ENCODE measurements around the gene EIPR1.

EIPR1 gene

DNA sequence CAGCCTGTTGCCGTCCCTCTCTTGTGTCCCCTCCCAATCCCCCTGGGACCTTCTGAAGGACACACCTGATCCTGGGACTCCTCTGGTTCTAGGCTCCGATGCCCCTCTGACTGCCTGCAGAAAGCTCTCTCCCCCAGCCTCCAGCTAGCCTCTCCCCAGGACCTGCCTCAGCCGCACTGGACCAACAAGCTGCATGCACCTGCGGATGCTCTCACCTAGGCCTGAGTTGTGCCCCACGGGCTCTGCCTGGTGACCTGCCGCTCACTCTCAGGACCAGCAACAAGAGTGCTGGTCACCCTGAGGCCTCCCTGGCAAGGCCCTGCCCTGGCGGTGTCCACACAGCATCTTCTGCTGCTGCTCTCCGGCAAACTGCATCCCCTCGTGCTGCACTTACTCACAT, 63.0 kb downstream of the EIPR1 start:
- peaks cover 8% of the 10 kb centered on the region for H3K4me1 Mint-ChIP-seq
- peak; percentile 27 for ATAC-seq
- H3K4me3 Mint-ChIP-seq: no peak overlapping the region
- H3K36me3 Mint-ChIP-seq: peaks cover 43% of the 10 kb centered on the region
- H3K9me3 Mint-ChIP-seq: no peaks in the 10 kb centered on the region
- no peaks in the 10 kb centered on the region for H3K27me3 Mint-ChIP-seq
- H3K27ac Mint-ChIP-seq: no peak overlapping the region

DNA sequence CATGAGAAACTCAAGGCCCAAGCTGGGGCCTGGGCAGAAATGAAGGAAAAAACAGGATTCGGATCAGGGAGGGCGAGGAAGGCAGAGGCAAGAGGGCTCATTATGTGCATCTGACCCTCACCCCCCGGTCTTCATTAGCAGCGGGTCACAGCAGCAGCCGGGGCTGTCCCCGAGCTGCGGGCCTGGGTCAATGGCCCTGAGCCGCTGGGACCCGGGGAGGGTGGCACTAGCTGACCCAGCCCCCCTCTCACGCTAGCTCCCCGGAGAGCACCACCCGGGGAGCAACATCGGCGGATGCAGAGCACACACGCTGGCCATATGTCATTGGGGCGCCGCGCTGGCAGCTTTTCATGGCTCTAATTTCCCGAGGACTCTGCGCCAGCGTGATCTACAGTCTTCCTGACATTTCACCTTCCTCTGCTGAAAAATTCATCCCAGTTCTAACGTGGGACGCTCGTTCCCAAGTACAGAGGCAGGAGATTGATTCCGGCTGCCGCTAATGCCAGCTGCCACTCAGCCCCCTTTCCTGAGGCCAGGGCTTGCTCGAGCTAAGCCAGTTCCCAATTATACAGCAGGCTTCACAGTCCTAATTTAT, 63.7 kb downstream of the EIPR1 start:
- Mint-ChIP-seq H3K36me3 (peaks cover 43% of the 10 kb centered on the region), H3K27ac (no peak overlapping the region), H3K9me3 (no peaks in the 10 kb centered on the region), H3K4me3 (no peak overlapping the region), H3K27me3 (no peaks in the 10 kb centered on the region), H3K4me1 (peaks cover 15% of the 10 kb centered on the region)
- ATAC-seq: peak; percentile 39

DNA sequence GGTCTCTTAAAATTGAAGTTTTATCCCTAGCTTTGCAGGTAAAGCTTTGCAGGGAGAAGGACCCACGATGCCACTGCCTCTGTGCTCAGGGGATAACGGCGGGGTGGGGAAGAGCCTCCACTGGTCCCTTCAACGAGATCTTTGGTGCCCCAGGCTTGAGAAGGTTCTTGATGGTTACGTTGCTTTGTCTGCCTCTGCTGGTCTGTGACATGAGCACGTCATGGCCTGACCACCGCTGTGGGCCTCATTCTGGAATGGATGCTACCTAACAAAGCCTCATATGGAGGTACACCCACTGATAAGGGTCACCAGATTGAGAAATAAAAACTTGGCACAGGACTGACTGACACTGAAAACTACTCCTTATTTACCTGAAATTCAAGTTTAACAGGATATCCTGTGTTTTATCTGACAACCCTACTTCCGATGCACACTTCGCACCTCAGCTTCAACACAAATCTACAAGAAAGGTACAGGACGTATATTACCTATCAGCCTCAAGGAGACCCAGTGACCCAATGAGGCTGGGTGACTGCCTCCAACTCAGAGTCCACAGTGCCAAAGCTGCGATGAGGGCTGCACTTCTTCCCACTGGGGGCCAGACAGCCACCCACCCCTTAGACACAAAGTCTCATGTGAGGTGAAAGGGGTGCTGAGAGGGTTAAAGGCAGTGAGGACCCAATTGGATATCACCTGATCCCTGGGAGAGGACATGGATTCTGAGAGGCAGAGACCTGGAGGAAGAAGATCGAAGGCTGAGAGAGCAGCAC, 64.9 kb downstream of the EIPR1 start:
- no peak overlapping the region for H3K4me3 Mint-ChIP-seq
- peaks cover 26% of the 10 kb centered on the region for H3K4me1 Mint-ChIP-seq
- ATAC-seq: no peak
- H3K27ac Mint-ChIP-seq: no peak overlapping the region
- H3K27me3 Mint-ChIP-seq: no peaks in the 10 kb centered on the region
- no peaks in the 10 kb centered on the region for H3K9me3 Mint-ChIP-seq
- H3K36me3 Mint-ChIP-seq: peaks cover 34% of the 10 kb centered on the region

DNA sequence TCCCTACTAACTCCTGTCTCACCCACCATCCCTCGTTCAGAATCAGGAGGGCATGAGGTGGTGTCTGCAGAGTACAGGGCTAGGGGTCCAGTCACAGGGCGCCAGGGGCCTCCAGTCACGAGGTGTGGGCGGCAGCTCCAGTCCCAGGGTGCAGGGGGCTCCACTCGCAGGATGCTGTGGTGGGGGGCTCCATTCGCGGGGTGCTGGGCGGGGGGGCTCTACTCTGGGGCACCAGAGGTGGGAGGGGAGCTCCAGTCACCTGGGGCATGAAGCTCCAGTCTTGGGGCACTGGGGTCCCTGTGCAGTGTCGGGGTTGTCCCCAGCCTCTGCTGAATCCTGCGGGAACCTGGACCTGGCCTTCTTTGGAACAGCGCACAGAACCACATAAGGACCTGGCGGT, 66.0 kb downstream of the EIPR1 start:
- ATAC-seq: no peak
- no peaks in the 10 kb centered on the region for H3K27me3 Mint-ChIP-seq
- no peak overlapping the region for H3K27ac Mint-ChIP-seq
- no peaks in the 10 kb centered on the region for H3K9me3 Mint-ChIP-seq
- peaks cover 23% of the 10 kb centered on the region for H3K36me3 Mint-ChIP-seq
- peaks cover 21% of the 10 kb centered on the region for H3K4me1 Mint-ChIP-seq
- no peak overlapping the region for H3K4me3 Mint-ChIP-seq

DNA sequence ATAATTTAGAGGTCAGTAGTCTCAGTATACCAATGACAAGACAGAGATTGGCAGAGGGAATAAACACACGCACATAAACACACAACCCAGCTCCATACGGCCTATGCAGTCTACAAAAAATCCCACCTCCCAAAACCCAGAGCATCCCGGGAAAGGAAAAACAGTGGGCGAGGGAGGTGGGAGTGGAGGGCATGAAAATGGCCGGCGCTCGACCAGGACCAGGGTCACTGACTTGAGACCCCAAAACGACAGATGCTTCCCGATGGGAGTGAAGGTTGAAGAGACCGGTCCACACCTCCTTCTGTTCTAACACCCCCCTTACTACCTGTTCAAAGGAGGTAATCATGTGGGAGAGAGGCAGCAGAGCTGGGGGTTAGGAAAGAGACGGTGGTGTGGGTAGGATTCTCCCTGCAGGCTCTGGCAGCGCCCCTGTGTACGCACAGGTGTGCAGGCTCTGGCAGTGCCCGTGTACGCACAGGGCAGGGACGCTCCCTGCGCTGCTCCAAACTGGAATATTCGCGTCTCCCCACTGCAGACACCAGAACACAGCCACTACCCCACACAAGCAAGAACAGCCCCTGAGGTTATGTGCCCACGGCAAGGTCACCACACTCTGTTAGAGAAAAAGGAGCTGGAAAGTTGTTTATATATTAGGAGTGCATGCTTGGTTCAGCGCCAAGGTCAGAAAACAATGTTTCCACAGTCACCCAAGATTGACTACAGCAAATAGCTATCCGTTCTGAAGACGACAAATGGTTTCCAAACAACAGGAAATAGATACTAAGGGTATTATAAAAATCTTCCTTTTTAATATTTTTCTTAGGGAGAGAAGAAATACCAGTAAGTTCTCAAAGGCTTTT, 67.9 kb downstream of the EIPR1 start:
- no peaks in the 10 kb centered on the region for H3K27me3 Mint-ChIP-seq
- H3K4me3 Mint-ChIP-seq: no peak overlapping the region
- peaks cover 33% of the 10 kb centered on the region for H3K36me3 Mint-ChIP-seq
- no peak for ATAC-seq
- H3K27ac Mint-ChIP-seq: no peak overlapping the region
- H3K9me3 Mint-ChIP-seq: no peaks in the 10 kb centered on the region
- H3K4me1 Mint-ChIP-seq: peaks cover 32% of the 10 kb centered on the region

DNA sequence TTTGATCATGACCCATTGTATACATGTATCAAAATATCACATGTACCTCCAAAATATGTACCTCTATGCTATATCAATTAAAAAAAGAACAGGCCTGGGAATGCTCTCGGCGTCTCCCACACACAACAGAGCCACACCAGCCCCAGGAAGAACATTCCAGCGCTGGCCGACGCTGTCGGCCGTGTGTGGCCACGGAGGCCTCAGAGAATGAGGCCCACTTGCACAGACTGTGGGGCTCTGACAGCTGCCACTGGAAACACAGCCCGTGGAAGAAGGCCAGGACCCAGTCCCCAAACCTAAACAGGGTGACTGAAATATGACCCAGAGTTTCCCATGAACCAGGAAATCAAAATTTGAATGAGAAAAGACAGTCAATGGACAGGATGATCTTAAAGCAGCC, 69.7 kb downstream of the EIPR1 start:
- Mint-ChIP-seq H3K36me3 (peaks cover 34% of the 10 kb centered on the region), H3K27ac (no peak overlapping the region), H3K27me3 (no peaks in the 10 kb centered on the region), H3K4me1 (peaks cover 51% of the 10 kb centered on the region), H3K4me3 (no peak overlapping the region), H3K9me3 (no peaks in the 10 kb centered on the region)
- no peak for ATAC-seq

DNA sequence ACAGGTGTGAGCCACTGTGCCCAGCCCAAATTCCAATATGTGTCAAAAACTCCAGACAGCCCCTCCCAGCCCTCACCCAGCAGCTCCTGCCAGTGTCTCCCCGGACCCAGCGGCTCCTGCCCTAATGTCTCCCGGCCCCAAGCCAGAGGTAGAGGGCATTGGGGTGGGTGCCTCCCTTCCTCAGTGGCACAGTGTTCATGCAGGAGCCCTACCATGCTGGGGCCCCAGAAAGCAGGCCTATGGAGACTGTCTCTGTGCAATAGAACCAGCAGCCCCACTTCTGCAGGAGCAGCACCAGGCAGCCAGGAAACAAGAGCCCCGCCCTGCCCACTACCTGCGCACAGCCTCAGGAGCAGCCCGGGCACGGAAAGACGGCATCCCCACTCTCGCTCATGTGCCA, 70.4 kb downstream of the EIPR1 start:
- H3K36me3 Mint-ChIP-seq: peaks cover 36% of the 10 kb centered on the region
- no peak overlapping the region for H3K27ac Mint-ChIP-seq
- H3K4me3 Mint-ChIP-seq: no peak overlapping the region
- H3K4me1 Mint-ChIP-seq: peaks cover 53% of the 10 kb centered on the region
- ATAC-seq: no peak
- H3K9me3 Mint-ChIP-seq: no peaks in the 10 kb centered on the region
- H3K27me3 Mint-ChIP-seq: no peaks in the 10 kb centered on the region

DNA sequence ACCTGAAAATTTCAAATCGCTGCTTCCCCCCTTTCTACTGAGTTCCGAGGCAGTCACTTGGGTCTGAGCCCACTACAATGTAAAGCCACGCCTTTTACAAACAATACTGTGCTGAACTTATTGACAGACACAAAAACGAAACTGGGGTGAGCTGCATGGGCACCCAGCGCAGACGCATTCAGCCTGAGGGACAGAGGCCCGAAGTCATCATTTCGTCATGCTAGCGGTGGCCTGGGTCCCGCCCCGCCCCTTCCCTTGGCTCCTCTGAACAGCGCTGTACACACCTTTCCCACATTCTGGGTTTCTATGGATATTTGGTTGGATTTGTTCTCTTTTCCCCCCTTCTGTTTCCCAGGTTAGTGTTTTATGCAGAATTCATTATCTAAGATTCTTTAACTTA, 71.7 kb downstream of the EIPR1 start:
- Mint-ChIP-seq H3K36me3 (peaks cover 45% of the 10 kb centered on the region), H3K4me1 (peaks cover 53% of the 10 kb centered on the region), H3K4me3 (no peak overlapping the region), H3K9me3 (no peaks in the 10 kb centered on the region), H3K27ac (peak overlapping the region; percentile 60), H3K27me3 (no peaks in the 10 kb centered on the region)
- no peak for ATAC-seq

DNA sequence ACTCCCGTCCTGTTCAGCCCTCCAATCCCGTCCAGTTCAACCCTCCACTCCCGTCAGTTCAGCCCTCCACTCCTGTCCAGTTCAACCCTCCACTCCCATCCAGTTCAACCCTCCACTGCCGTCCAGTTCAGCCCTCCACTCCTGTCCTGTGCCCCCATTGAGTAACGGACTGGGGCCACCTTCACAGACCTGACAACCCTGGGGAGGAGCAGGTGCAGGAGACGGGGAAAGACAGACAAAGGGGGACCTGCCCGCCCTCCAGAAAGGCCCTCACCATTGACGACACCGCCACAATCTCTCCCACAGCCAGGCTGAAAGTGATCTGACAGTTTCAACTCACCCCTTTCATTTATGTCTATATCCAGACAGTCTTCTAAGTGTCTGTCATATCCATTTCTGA, 72.2 kb downstream of the EIPR1 start:
- H3K4me1 Mint-ChIP-seq: peaks cover 53% of the 10 kb centered on the region
- H3K4me3 Mint-ChIP-seq: no peak overlapping the region
- H3K27ac Mint-ChIP-seq: peak overlapping the region; percentile 60

DNA sequence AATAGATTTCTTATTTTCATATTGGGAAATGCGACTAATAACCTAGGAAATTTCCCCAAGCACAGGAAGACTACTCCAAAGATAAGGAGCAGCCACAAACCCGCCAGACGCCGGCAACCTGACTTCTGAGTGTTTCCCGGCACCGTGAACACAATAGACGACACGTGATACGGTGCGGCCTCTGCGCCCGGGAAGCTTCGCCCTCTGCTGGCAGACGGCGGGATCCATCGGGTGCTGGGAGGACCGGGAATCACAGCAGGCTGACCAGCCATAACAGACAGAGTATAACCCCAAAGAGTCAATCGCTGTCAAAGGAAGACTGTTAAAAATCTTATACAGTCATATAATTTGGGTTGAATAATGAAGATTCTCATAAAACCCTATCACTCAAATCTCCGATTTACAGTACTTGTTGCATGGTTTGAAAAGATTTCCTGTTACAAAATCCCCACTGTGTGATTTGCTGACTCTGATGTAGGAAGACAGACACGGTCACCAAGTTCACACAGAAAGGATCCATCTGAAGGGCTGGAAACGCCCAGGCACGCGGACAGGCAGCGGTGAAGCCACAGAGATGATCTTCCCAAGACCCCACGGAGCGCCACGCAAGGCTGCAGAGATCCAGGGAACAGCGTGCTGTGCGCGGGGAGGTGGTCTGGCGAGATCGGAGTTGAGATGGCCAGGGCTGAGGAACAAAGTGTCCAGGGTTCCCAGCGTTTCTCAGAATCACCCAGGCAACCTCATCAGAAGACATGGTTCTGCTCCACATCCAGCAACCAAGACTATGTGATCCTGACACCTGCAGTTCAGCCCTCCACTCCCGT, 73.8 kb downstream of the EIPR1 start:
- peak overlapping the region; percentile 40 for H3K4me3 Mint-ChIP-seq
- H3K36me3 Mint-ChIP-seq: peaks cover 40% of the 10 kb centered on the region
- no peaks in the 10 kb centered on the region for H3K27me3 Mint-ChIP-seq
- H3K27ac Mint-ChIP-seq: peak overlapping the region; percentile 60
- peak; percentile 91 for ATAC-seq
- no peaks in the 10 kb centered on the region for H3K9me3 Mint-ChIP-seq
- peaks cover 44% of the 10 kb centered on the region for H3K4me1 Mint-ChIP-seq

More for the DNA sequence above, 72.2 kb downstream of the EIPR1 start:
- Mint-ChIP-seq H3K36me3 (peaks cover 46% of the 10 kb centered on the region), H3K27me3 (no peaks in the 10 kb centered on the region), H3K9me3 (no peaks in the 10 kb centered on the region)
- no peak for ATAC-seq

DNA sequence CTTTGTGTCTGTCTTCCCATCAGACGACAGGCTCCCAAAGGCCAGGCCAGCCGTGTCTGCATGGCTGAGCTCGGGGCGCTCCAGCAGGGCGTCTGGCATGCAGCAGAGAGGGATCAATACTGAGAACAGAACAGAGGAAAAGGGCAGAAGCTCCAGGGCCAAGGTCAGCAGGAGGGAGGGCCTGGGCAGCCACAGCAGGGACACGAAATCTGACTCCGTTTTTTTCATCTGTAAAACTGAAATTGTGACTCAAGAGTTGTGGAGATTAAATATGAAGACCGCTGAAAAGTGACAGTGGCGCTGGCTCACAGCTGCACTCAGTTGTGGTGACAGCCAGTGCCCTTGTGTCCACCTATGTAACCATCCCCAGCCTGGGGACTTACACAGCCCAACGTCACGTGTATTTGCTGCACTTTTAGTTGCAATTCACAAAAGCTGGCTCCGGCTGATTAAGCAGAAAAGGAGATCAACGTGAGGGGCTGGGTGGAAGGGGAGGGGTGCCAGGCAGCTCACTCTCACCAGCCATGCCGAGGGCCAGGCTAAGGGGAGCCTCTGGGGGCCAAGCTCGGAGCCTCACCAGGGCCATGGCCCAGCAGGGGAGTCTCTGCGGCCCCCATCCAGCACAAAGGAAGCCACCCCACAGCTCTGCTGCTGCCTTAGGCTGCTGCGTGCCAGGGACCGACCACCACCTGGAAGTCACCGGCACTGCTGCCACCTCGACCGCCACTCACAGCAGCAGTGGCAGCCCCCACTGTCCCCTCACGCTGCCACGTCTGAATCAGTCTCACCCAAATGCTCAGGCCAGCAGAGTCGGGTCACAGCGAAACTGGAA, 74.7 kb downstream of the EIPR1 start:
- H3K4me3 Mint-ChIP-seq: peak overlapping the region; percentile 40
- H3K36me3 Mint-ChIP-seq: peaks cover 44% of the 10 kb centered on the region
- no peaks in the 10 kb centered on the region for H3K9me3 Mint-ChIP-seq
- peak; percentile 31 for ATAC-seq
- no peaks in the 10 kb centered on the region for H3K27me3 Mint-ChIP-seq
- H3K4me1 Mint-ChIP-seq: peaks cover 36% of the 10 kb centered on the region
- H3K27ac Mint-ChIP-seq: peak overlapping the region; percentile 60

DNA sequence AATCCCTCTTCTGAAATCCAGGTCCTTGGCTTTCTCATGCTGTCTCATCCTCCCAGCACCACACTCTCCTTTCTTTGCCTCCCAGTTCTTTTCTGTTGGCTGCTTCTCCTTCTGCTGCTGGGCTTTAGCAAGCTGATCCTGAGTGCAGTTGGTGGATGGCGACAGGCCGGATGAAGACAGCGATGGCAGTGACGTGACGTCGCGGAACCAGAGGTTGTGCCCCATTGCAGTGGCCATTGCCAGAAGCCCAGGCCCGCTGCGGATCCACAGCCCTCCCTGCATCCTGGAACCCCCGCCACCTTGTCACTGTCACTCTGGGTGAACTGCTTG, 75.2 kb downstream of the EIPR1 start:
- H3K4me1 Mint-ChIP-seq: peaks cover 35% of the 10 kb centered on the region
- H3K27me3 Mint-ChIP-seq: no peaks in the 10 kb centered on the region
- H3K9me3 Mint-ChIP-seq: no peaks in the 10 kb centered on the region
- peak overlapping the region; percentile 60 for H3K27ac Mint-ChIP-seq
- ATAC-seq: no peak
- H3K4me3 Mint-ChIP-seq: no peak overlapping the region
- H3K36me3 Mint-ChIP-seq: peaks cover 44% of the 10 kb centered on the region

DNA sequence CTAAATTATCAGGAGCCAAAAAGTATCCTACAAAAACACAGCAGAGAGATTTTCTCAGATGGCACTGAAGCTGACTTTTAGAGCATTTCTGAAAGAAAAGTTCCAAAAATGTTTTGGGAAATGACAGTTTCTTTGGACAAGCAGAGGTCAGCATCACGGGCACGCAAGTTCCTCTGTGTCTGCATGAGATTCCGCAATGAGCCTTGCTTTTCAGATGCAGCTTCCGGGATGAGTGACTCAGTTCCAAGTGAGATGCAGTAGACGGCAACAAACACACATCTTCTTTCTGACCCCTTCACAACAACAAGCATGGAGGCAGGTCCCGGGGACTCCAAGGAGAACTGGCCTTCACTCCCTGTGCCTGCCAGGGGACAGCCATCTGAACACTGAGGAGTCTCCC, 76.6 kb downstream of the EIPR1 start:
- H3K36me3 Mint-ChIP-seq: peaks cover 44% of the 10 kb centered on the region
- no peak overlapping the region for H3K27ac Mint-ChIP-seq
- no peaks in the 10 kb centered on the region for H3K9me3 Mint-ChIP-seq
- H3K4me3 Mint-ChIP-seq: no peak overlapping the region
- peaks cover 34% of the 10 kb centered on the region for H3K4me1 Mint-ChIP-seq
- H3K27me3 Mint-ChIP-seq: no peaks in the 10 kb centered on the region
- ATAC-seq: no peak

DNA sequence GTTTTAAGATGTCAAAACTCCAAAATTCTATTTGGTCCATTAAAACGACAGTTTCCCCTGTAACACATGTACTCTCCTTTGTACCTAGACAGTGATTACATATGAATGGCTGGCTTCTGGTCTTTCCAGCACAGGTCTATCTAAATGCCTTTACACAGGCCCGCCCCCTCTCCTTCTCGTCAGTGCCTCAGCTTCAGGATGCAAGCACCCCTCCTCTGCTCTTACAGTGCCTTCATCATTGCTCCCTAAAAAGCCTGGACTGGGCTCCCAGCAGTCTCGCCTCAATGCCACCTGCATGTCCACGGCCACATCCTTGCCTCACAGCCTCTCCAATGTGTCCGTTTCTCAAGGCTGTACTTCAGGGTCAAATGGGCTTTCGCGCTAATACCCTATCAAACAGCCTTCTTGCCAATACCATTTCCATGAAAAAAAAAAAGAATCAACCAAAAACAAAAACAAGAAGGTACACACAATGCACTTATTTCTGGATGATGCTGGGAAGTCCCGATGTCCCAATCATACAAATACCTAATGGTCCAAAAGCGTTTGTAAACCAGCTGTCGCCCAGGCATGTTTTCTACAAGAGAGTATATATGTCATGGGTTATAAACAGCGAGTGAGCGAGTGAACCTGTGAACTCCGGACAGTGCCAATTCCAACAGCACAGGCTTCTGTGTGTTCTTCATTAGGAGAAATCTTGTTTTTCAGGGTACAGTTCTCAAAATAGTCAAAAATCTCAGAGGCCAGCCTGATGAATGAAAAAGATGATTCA, 77.2 kb downstream of the EIPR1 start:
- Mint-ChIP-seq H3K27me3 (no peaks in the 10 kb centered on the region), H3K4me3 (no peak overlapping the region), H3K9me3 (no peaks in the 10 kb centered on the region), H3K4me1 (peaks cover 28% of the 10 kb centered on the region), H3K36me3 (peaks cover 38% of the 10 kb centered on the region), H3K27ac (no peak overlapping the region)
- ATAC-seq: no peak

Data from stimulated activated memory B cell treated with anti-CD40 and anti-IgM and Interleukin-4, amounts not matched to agents 10 μg/mL and 1 μg/mL and 100 μg/mL, for 72 hours (primary cell).